T-helper 1 cell treated with Interleukin-12 subunit alpha and Interleukin-12 subunit beta and Interleukin-4 antibody, amounts not matched to agents 30 ng/mL and 1 ng/mL, for 36 hours (primary cell): ENCODE data around the gene SFXN3. TPM values are rescaled to one million over a fixed set of nuclear protein-coding genes. Genes with fewer than 3 reads are reported as not detected.

Source experiments
- intact Hi-C: fragments of 100-400 bp; cut with micrococcal nuclease; formaldehyde crosslinking; loops from one replicate; pipeline ENCODE4 v1.15.1; 2024
- total RNA-seq: library from RNA; stranded (reverse); gene quantifications from 2 replicates; pipeline ENCODE4 v1.2.3, GENCODE V29; 2022

Gene SFXN3
- total RNA-seq, result 34.6 and 38.9 TPM in 2 replicates

- intact Hi-C loops, result loop anchor here (1.0 to 10.0 kb wide), 8 partner anchors 17 to 1471 kb away; partner anchors contain the start of genes ACTR1A, LZTS2, MRPL43 and NPM3
Observed at GRCh38 chr10:101031128-101031795, at the start of gene SFXN3, which contains the start of gene PDZD7. TSS of gene SFXN3 (plus strand) at chr10:101031234. CDS start at chr10:101034695, 3,461 bp downstream. TSS of gene PDZD7 (minus strand) at chr10:101031129. CDS start at chr10:101030219, 910 bp downstream.

GRCh38 chr10:100982916-100983830, 47.9 kb upstream of the SFXN3 start:
- intact Hi-C loops, result no loop called here

- intact Hi-C loops, result no loop called here
Observed at GRCh38 chr10:100983868-100984671, 47.0 kb upstream of the SFXN3 start.

- intact Hi-C loops, result loop anchor here (5.0 kb wide), 1 partner anchor 708 kb away; no protein-coding TSS in a partner anchor
Observed at GRCh38 chr10:100984672-100985177, 46.3 kb upstream of the SFXN3 start.

- intact Hi-C loops, result loop anchor here (5.0 kb wide), 1 partner anchor 707 kb away; no protein-coding TSS in a partner anchor
Observed at GRCh38 chr10:100985336-100985735, 45.7 kb upstream of the SFXN3 start.

DNA sequence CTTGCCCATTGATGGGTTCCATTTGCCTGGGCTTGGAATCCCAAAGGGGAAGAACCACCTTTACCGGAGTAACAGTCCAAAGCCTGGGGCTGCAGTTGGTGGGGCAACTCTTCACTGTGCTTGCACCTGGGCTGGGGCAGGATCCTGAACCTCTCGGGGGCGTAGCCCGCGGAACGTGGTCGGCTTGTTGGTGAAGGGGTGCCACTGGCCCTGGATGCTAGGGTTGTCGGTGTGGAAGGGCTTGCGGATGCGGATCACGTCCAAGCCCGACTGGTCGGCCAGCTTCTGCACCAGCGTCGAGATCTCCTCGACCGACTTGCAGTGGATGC, 44.4 kb upstream of the SFXN3 start:
- intact Hi-C loops, result loop anchor here (5.0 kb wide), 1 partner anchor 706 kb away; no protein-coding TSS in a partner anchor

- intact Hi-C loops, result loop anchor here (1.0 to 5.0 kb wide), 5 partner anchors 10 to 705 kb away; partner anchors contain the start of genes PDZD7, SEMA4G and SFXN3
Observed at GRCh38 chr10:100986952-100987684, 43.9 kb upstream of the SFXN3 start, which contains the start of the genes MRPL43 and TWNK. TSS of gene MRPL43 (minus strand) at chr10:100987497. CDS start at chr10:100987443, 54 bp downstream. TSS of gene TWNK (plus strand) at chr10:100987543. CDS start at chr10:100988211, 668 bp downstream.

DNA sequence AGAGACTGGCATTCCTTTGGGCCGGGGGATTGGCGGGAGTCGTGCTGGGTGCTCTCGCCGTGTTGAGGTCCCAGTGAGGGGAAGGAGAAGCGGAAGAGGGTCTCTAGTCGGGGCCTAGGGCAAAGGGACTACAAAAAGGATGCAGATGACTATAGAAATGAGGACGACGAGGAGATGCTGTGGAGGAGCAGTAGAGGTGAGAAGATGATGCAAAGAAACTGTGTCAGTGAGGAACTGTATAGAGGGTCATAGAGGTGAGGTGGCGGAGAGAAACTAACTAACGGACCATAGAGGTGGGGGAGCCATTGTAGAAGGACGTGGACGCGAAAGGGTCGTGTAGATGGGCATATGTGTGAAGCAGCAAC, 43.4 kb upstream of the SFXN3 start:
- intact Hi-C loops, result loop anchor here (1.0 to 5.0 kb wide), 5 partner anchors 10 to 705 kb away; partner anchors contain the start of genes PDZD7, SEMA4G and SFXN3

DNA sequence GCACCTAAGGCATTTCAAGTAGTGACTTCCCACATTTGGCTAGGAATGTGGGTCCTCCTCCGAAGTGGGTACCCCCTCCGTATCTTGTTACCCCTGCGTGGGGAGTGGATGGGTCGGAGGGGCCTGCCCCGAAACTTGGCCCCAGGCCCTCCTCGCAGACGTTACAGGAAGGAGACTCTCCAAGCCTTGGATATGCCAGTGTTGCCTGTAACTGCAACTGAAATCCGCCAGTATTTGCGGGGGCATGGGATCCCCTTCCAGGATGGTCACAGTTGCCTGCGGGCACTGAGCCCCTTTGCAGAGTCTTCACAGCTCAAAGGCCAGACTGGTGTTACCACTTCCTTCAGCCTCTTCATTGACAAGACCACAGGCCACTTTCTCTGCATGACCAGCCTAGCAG, 42.9 kb upstream of the SFXN3 start:
- intact Hi-C loops, result loop anchor here (5.0 kb wide), 1 partner anchor 704 kb away; no protein-coding TSS in a partner anchor

DNA sequence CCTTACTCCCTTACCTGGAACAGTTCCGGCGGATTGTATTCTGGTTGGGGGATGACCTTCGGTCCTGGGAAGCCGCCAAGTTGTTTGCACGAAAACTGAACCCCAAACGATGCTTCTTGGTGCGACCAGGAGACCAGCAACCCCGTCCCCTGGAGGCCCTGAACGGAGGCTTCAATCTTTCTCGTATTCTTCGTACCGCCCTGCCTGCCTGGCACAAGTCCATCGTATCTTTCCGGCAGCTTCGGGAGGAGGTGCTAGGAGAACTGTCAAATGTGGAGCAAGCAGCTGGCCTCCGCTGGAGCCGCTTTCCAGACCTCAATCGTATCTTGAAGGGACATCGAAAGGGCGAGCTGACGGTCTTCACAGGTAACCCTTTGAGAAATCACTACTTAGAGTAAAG, 41.9 kb upstream of the SFXN3 start:
- intact Hi-C loops, result loop anchor here (5.0 kb wide), 1 partner anchor 703 kb away; no protein-coding TSS in a partner anchor

DNA sequence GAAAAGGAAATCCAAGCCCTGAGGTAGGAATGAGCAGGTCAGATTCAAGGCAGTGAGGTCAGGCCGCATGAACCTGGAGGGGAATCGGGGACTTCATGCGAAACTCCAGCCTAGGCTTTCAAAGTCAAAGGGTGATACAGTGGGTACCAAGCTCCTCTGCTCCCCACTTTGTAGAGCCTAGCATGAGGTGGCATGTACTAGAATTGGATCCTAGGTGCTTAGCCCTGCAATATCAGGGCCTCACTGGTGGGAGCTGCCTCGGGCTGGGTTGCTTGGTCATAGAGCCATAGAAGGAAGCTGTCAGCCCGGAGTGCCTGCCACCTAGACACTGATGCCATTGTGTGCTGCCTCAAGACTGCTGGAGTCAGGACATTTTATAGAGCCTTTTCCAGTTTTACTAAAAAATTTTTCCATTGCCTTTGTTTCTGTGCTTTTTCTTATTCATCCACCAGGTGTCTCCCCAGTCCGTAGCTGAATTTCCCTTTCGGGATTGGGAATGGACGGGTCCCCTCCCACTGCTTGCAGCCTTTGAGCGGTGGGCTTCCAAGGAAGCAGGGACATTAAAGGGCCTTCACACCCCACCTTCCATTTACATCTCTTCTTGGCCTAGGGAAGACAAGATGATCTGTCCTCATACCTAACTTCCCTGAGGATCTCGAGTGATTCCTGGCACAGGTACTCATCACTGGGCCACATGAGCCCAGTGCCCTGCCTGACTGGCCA, 36.9 kb upstream of the SFXN3 start:
- intact Hi-C loops, result no loop called here

GRCh38 chr10:100995181-100995580, 35.9 kb upstream of the SFXN3 start:
- intact Hi-C loops, result loop anchor here (5.0 kb wide), 3 partner anchors 357 to 623 kb away; partner anchors contain the start of genes BTRC and HIF1AN

- intact Hi-C loops, result loop anchor here (1.0 to 5.0 kb wide), 8 partner anchors 10 to 786 kb away; partner anchors contain the start of genes BTRC, HIF1AN, MRPL43 and NPM3
Observed at GRCh38 chr10:100996678-100997359, 34.2 kb upstream of the SFXN3 start.

DNA sequence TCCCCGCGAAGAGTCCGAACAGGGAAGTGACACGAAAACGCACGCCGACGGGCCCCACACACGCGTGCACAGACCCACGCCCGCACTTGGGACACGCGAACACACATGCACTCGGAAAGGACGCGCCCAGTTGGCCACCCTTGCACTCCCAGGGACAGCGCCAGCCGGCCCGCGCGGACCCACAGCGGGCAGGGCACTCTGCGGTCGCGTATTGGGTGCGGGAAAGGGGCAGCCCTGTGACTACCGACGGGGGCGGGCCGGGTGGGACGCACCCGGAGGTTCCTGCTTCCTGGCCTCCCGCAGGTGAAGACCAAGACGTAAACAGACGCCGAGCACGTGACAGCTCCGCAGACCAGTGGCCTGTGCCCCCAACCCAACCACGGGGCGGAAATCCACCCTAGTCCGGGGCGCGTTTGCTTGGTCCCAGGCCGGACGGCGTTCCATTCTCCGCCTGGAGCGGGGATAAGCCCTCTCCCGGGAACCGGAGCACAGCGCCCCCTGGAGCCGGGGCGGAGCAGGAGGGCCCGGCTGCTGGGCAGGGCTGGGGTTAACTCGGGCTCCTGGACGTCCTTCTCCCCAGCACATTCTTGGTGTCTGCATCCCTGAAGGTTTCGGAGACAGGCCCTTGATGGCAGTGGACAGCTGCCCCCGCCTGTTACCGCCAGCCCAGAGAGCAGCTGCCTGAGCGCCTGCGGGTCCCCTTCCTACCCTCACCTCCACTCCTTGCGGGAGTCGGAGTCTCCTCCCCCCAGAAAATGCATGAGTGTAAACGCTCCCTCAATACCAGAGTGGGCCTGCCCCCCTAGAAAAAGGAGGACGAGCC, 33.5 kb upstream of the SFXN3 start:
- intact Hi-C loops, result loop anchor here (1.0 to 5.0 kb wide), 8 partner anchors 10 to 785 kb away; partner anchors contain the start of genes BTRC, HIF1AN, MRPL43 and NPM3

DNA sequence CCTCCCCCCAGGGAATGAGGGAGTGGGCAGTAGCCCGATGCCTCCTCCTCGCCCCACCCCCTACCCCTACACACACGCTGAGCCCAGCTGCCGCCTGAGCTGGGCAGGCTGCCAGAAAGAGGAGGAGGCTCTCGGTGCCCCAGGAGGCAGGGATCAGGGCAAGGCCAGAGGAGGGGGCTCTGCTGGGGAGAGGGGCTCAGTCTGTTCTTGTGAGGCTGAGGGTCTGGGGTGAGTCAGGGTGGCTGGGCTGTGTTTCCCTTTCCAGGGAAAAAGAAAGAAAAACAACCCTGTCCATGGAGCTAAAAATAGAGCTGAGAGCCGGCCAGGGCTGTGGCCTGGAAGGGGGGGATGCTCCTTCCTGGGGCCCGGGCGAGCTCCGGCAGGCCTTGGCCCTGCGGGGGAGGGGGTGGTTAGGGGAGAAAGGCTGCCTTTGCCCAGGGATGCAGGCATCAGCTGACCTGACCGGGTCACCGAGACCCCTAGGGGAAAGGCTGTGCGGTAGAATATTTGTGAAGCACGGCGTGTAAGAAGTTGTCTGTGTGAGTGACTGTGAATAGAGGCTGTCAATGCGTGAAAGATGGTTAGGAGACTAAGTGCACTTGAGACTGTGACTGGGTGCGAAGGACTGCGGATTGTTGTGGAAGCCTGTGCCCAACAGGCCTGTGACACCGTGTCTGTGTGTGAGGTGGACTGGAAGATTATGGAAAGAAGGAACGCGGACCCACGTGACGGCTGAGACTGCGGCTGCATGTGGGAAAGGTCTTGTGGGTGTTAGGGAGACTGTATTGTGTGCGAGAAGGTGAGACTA, 32.6 kb upstream of the SFXN3 start:
- intact Hi-C loops, result loop anchor here (5.0 kb wide), 3 partner anchors 354 to 626 kb away; partner anchors contain the start of genes BTRC and HIF1AN
